Stromal cell of bone marrow (primary cell): ENCODE measurements around the gene ACAN.

Source experiments
- DNase-seq: peaks from one replicate; pipeline ENCODE4 v3.0.0-alpha.2; 2012; ENCODE audit warnings: low read depth

ACAN gene

GRCh38 chr15:88803241-88803919 is at the start of gene ACAN:
ACAN (plus strand) TSS chr15:88803436; CDS start chr15:88836207, 32,771 bp downstream.
- no peak for DNase-seq

GRCh38 chr15:88756521-88756920 is 46.7 kb upstream of the ACAN start:
- no peak for DNase-seq

- DNase-seq, result no peak
Observed at GRCh38 chr15:88756921-88757320, 46.3 kb upstream of the ACAN start.

- DNase-seq, result no peak
Observed at GRCh38 chr15:88759872-88760271, 43.4 kb upstream of the ACAN start.

- no peak for DNase-seq
Observed at GRCh38 chr15:88764448-88764847, 38.8 kb upstream of the ACAN start.

- no peak for DNase-seq
Observed at GRCh38 chr15:88765212-88765611, 38.0 kb upstream of the ACAN start.

- DNase-seq, result no peak
Observed at GRCh38 chr15:88769161-88769971, 33.9 kb upstream of the ACAN start.

- DNase-seq, result no peak
Observed at GRCh38 chr15:88775776-88776175, 27.5 kb upstream of the ACAN start.

GRCh38 chr15:88776646-88777045 is 26.6 kb upstream of the ACAN start:
- DNase-seq, result no peak

- DNase-seq, result no peak
Observed at GRCh38 chr15:88779944-88780343, 23.3 kb upstream of the ACAN start.

GRCh38 chr15:88782465-88782864 is 20.8 kb upstream of the ACAN start:
- DNase-seq, result no peak

GRCh38 chr15:88785217-88785616 is 18.0 kb upstream of the ACAN start:
- no peak for DNase-seq

GRCh38 chr15:88788036-88788435 is 15.2 kb upstream of the ACAN start:
- DNase-seq, result no peak

- no peak for DNase-seq
Observed at GRCh38 chr15:88788816-88789215, 14.4 kb upstream of the ACAN start.

GRCh38 chr15:88790486-88790885 is 12.8 kb upstream of the ACAN start:
- DNase-seq, result no peak

GRCh38 chr15:88791637-88792036 is 11.6 kb upstream of the ACAN start:
- DNase-seq, result no peak

GRCh38 chr15:88792342-88793282 is 10.6 kb upstream of the ACAN start:
- DNase-seq, result no peak

- no peak for DNase-seq
Observed at GRCh38 chr15:88794001-88794400, 9.2 kb upstream of the ACAN start.

GRCh38 chr15:88797663-88798339 is 5.4 kb upstream of the ACAN start:
- no peak for DNase-seq

GRCh38 chr15:88799341-88799740 is 3.9 kb upstream of the ACAN start:
- DNase-seq, result no peak

- DNase-seq, result peak; percentile 50
Observed at GRCh38 chr15:88800026-88800425, 3.2 kb upstream of the ACAN start.

- DNase-seq, result no peak
Observed at GRCh38 chr15:88800738-88801137, 2.5 kb upstream of the ACAN start.
